Sigmoid colon (tissue), 4 donors: ENCODE measurements around the gene KCTD16.

Experiments used
- CTCF ChIP-seq, 4 experiments: fragments of 450-650 bp in 3 of 4; fragments of 200-600 bp in 1 of 4; IDR thresholded peaks; one replicate each; pipeline ENCODE4 v1.5.1; 2016 to 2019; ENCODE audit warnings: antibody characterized with exemption in 4 of 4, mild to moderate bottlenecking in 3 of 4, moderate library complexity in 2 of 4
- POLR2AphosphoS5 ChIP-seq, 4 donors: sonication (generic); formaldehyde crosslinking; IDR thresholded peaks; one replicate each; pipeline ENCODE4 v1.6.1; 2017; ENCODE audit warnings: antibody characterized with exemption in 4 of 4

- TF ChIP-seq CTCF (IDR thresholded peaks at IDR 0.05) (no peak), POLR2AphosphoS5 (IDR thresholded peaks at IDR 0.05) (no peak)
These were observed 283.1 kb downstream of the KCTD16 start for GRCh38 chr5:144453753-144454152.
